Measurements from ENCODE around the gene LAPTM5. TPM values are rescaled to one million over a fixed set of nuclear protein-coding genes. Genes with fewer than 3 reads are reported as not detected.
A peak's percentile ranks its signal among the peaks of the same experiment; 100 is the strongest.
"Not testable (repeated sequence)": the region's sequence is repeated elsewhere in the genome, so short reads cannot be mapped to it uniquely, and the experiment has no call there.

Gene LAPTM5
- total and polyA plus RNA-seq, 3 experiments from 2014 or later = 204 to 589 (median 206) TPM

DNA sequence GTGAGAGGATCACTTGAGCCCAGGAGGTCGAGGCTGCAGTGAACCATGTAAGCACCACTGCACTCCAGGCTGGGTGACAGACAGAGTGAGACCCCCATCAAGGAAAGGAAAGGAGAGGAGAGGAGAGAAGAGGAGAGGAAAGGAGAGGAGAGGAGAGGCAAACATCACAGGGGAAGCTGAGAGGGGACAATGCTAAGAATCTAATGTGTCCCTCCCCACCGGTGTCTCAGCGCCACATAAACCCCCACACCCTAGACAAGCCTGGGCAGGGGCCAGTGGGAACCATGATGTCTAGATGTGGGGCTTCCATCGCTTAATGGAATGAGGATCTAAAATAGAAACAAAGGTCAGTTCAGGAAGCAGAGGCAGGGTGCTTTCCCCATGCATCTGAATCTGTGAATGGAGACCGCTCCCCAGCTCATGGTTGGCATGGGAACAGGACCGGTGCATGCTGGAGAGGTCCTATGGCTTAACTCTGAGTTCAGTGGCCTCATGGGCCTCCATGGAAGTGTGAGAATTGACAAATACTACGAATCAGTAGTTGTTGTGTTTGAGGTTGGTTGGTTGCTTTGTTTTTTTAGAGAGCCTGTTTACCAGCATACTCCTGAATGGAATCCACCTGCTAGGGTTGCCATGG is 16.3 kb upstream of the LAPTM5 start:
- no peaks in the 10 kb centered on the region for H3K36me3 ChIP-seq (ENCODE audit: insufficient read depth, low read length)
- Mint-ChIP-seq H3K36me3 (no peaks in the 10 kb centered on the region), H3K4me1 (peaks cover 1 to 5% (median 2%) of the 10 kb centered on the region in 3 donors), H3K27me3 (no peaks in the 10 kb centered on the region), H3K27ac (peak overlapping the region in 2 of 8 donors; percentile 3 to 38), H3K4me3 (no peak overlapping the region), H3K9me3 (peaks cover 0 to 2% (median 0%) of the 10 kb centered on the region in 5 donors)
- no peaks in the 10 kb centered on the region for H3K27me3 ChIP-seq (ENCODE audit: insufficient read depth, low read length, poor library complexity, severe bottlenecking)
- ChIA-PET CTCF (interaction anchor here (1.0 to 2.4 kb wide), 4 partner anchors 8 to 55 kb away, joined by 3 to 11 read pairs (median 4); no protein-coding TSS in a partner anchor), POLR2A (no interaction called here)
- H3K9me3 ChIP-seq (ENCODE audit: low read length) = no peaks in the 10 kb centered on the region
- H3K4me3 ChIP-seq (ENCODE audit: low read length) = no peak overlapping the region
- no peak for DNase-seq
- no peaks in the 10 kb centered on the region for H3K4me1 ChIP-seq (ENCODE audit: insufficient read depth, low read length)
- H3K27ac ChIP-seq (ENCODE audit: low read depth, low read length) = no peak overlapping the region

DNA sequence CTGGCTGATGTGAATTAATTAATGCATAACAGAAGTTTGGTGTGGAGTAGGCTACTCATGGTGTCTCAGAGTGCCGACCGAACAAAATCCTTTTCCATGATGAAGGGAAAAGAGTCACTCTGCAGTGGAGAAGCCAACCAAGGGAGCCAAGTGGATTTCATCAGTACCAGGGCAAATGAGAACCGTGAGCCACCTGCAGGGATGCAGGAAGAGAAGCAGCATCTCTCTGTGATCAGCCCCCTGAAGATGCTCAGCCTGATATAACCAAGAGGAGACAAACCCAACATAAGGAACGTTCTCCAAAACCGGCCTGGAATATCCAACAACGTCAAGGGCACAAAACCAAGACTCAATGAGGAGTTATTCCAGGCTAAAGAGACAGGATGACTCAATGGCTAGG is 13.4 kb upstream of the LAPTM5 start:
- POLR2A ChIA-PET = no interaction called here
- peak overlapping the region in 1 of 8 donors; percentile 1 for H3K27ac Mint-ChIP-seq
- no peak overlapping the region for H3K4me3 Mint-ChIP-seq

DNA sequence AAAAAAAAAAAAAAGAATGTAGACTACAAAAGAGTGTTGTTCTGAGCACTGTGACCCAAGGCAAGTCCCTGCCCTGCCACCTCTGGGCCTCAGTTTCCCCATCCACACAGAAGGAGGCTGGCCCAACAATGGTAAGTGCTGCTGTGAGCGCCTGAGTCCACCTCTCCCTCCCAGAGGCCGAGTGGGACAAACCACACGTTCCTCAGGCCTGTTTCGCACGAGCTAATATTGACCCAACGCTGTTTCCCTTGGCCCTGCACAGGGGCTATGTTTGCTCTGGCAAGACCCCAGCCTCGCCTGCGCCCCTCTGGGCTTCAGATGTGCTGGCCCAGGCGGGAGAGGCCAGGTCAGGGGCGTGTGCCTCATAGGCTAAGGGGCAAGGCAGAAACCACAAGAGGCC is 12.6 kb upstream of the LAPTM5 start:
- Histone ChIP-seq H3K4me3 (ENCODE audit: low read length) (no peak overlapping the region), H3K27ac (ENCODE audit: low read depth, low read length) (peak overlapping the region; percentile 84), H3K4me1 (ENCODE audit: insufficient read depth, low read length) (peaks cover 10% of the 10 kb centered on the region), H3K36me3 (ENCODE audit: insufficient read depth, low read length) (no peaks in the 10 kb centered on the region), H3K27me3 (ENCODE audit: insufficient read depth, low read length, poor library complexity, severe bottlenecking) (no peaks in the 10 kb centered on the region), H3K9me3 (ENCODE audit: low read length) (no peaks in the 10 kb centered on the region)
- H3K36me3 Mint-ChIP-seq = peaks cover 0 to 2% (median 0%) of the 10 kb centered on the region in 3 donors
- peaks cover 0 to 2% (median 0%) of the 10 kb centered on the region in 5 donors for H3K9me3 Mint-ChIP-seq
- POLR2A ChIA-PET = interaction anchor here (0.6 kb wide), 1 partner anchor 10 kb away, joined by 4 read pairs; no protein-coding TSS in a partner anchor
- H3K27me3 Mint-ChIP-seq = peaks cover 0 to 2% of the 10 kb centered on the region in 2 donors
- H3K4me1 Mint-ChIP-seq = peaks cover 10 to 17% (median 12%) of the 10 kb centered on the region in 3 donors
- DNase-seq = no peak
- no peak overlapping the region for H3K4me3 Mint-ChIP-seq
- no peak overlapping the region for H3K27ac Mint-ChIP-seq
- CTCF ChIA-PET = interaction anchor here (0.8 to 1.4 kb wide), 2 partner anchors 10 to 12 kb away, joined by 3 to 4 read pairs; no protein-coding TSS in a partner anchor

More for the DNA sequence above, 13.4 kb upstream of the LAPTM5 start:
- CTCF ChIA-PET = interaction anchor here (1.4 kb wide), 1 partner anchor 9 kb away, joined by 4 read pairs; no protein-coding TSS in a partner anchor
- no peak overlapping the region for H3K27ac ChIP-seq (ENCODE audit: low read depth, low read length)
- peaks cover 5% of the 10 kb centered on the region for H3K4me1 ChIP-seq (ENCODE audit: insufficient read depth, low read length)
- DNase-seq = no peak
- peaks cover 6 to 11% (median 6%) of the 10 kb centered on the region in 3 donors for H3K4me1 Mint-ChIP-seq
- H3K36me3 Mint-ChIP-seq = peaks cover 0 to 2% (median 0%) of the 10 kb centered on the region in 3 donors
- no peaks in the 10 kb centered on the region for H3K36me3 ChIP-seq (ENCODE audit: insufficient read depth, low read length)
- H3K9me3 ChIP-seq (ENCODE audit: low read length) = no peaks in the 10 kb centered on the region
- H3K27me3 ChIP-seq (ENCODE audit: insufficient read depth, low read length, poor library complexity, severe bottlenecking) = no peaks in the 10 kb centered on the region
- peaks cover 0 to 2% of the 10 kb centered on the region in 2 donors for H3K27me3 Mint-ChIP-seq
- peaks cover 0 to 2% (median 0%) of the 10 kb centered on the region in 5 donors for H3K9me3 Mint-ChIP-seq
- no peak overlapping the region for H3K4me3 ChIP-seq (ENCODE audit: low read length)

DNA sequence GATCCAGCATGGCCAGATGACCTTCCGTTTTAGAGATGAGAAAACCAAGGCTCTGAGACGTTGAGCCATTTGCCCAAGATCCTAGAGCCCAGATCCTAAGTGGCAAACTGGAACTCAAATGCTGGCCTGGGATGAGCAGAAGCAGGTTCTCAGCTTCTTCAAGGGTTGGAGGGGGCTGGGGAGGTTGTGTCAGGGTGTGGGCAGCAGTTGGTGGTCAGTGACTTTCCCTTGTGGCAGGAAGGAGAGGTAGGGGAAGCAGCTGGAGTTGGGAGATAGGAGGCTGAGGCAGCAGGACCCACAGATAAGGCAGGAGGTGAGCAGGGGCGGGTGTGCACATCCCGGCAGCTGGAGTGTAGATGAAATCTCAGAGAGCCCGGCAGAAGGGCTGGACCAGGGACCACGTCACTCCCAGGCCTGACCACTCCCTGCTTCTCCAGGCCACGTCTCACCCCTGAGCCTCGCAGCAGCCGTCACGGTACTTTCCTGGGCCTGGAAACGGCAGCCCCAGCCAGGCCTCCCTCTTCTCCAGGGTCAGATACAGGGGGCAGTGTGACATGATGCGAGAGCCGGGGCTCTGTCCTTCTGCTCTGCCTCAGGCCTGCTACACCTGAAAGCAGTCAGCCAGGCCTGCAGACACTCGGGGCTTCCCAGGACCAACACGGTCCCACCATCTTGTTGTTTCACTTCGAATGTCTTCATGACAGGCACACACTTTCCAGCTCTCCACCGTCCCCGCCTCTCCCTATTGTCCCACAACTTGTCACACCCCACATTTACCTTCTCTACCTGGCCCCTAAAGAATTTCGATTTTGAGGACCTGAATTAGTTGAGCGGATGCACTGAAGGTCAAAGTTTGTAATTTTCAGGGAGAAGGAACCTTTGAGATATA is 11.5 kb upstream of the LAPTM5 start:
- Histone ChIP-seq H3K27me3 (ENCODE audit: insufficient read depth, low read length, poor library complexity, severe bottlenecking) (no peaks in the 10 kb centered on the region), H3K4me1 (ENCODE audit: insufficient read depth, low read length) (peaks cover 10% of the 10 kb centered on the region), H3K9me3 (ENCODE audit: low read length) (no peaks in the 10 kb centered on the region), H3K27ac (ENCODE audit: low read depth, low read length) (peak overlapping the region; percentile 88), H3K4me3 (ENCODE audit: low read length) (no peak overlapping the region), H3K36me3 (ENCODE audit: insufficient read depth, low read length) (no peaks in the 10 kb centered on the region)
- Mint-ChIP-seq H3K9me3 (peaks cover 0 to 2% (median 0%) of the 10 kb centered on the region in 5 donors), H3K4me3 (peak overlapping the region in 1 of 7 donors; percentile 52), H3K27ac (peak overlapping the region in 2 of 8 donors; percentile 23 to 66), H3K36me3 (peaks cover 0 to 2% (median 0%) of the 10 kb centered on the region in 3 donors), H3K27me3 (peaks cover 0 to 2% of the 10 kb centered on the region in 2 donors), H3K4me1 (peaks cover 10 to 17% (median 12%) of the 10 kb centered on the region in 3 donors)
- CTCF ChIA-PET = interaction anchor here (0.8 to 1.4 kb wide), 4 partner anchors 11 to 14 kb away, joined by 3 to 5 read pairs (median 4); no protein-coding TSS in a partner anchor
- DNase-seq = no peak
- POLR2A ChIA-PET = interaction anchor here (0.6 kb wide), 2 partner anchors 9 to 13 kb away, joined by 3 to 4 read pairs; no protein-coding TSS in a partner anchor

DNA sequence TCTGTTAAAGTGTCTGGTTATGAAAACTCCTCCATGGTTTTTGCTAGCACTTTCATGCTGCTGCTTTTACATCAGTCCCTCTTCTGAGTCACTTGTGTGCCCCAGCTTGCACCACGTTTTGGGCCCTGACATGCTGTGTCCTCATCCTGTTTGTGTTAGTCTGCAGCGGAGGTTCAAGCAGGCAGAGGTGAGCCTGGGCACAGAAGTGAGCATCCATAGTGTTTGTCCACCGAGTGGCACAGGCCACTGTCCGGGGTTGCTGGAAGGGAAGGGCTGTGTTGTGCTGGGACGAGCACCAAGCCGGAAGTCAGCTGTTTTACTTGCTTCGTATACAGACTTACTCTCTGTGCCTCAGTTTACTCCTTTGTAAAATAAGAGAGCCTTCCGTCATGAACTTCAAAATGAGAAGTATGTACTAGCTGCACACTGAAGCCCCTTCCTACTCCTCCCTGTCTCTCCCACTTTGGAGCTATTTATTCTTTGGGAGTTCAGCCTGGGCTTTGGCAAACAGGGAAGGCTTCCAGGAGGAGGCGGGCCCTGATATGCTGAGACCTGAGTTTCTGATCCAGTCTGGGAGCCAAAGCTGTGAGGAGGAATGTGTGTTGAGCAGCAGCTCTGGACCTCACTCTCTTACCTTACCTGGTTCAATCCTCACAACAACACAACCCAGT is 10.7 kb upstream of the LAPTM5 start:
- Histone ChIP-seq H3K9me3 (ENCODE audit: low read length) (no peaks in the 10 kb centered on the region), H3K4me3 (ENCODE audit: low read length) (no peak overlapping the region), H3K27ac (ENCODE audit: low read depth, low read length) (peak overlapping the region; percentile 88), H3K4me1 (ENCODE audit: insufficient read depth, low read length) (peaks cover 12% of the 10 kb centered on the region), H3K27me3 (ENCODE audit: insufficient read depth, low read length, poor library complexity, severe bottlenecking) (no peaks in the 10 kb centered on the region), H3K36me3 (ENCODE audit: insufficient read depth, low read length) (no peaks in the 10 kb centered on the region)
- H3K4me3 Mint-ChIP-seq = no peak overlapping the region
- peaks cover 0 to 2% (median 0%) of the 10 kb centered on the region in 5 donors for H3K9me3 Mint-ChIP-seq
- peaks cover 11 to 19% (median 13%) of the 10 kb centered on the region in 3 donors for H3K4me1 Mint-ChIP-seq
- H3K36me3 Mint-ChIP-seq = peaks cover 0 to 2% (median 0%) of the 10 kb centered on the region in 3 donors
- no peak overlapping the region for H3K27ac Mint-ChIP-seq
- ChIA-PET CTCF (interaction anchor here (1.2 kb wide), 1 partner anchor 12 kb away, joined by 5 read pairs; no protein-coding TSS in a partner anchor), POLR2A (interaction anchor here (0.6 kb wide), 1 partner anchor 14 kb away, joined by 3 read pairs; no protein-coding TSS in a partner anchor)
- H3K27me3 Mint-ChIP-seq = peaks cover 0 to 2% of the 10 kb centered on the region in 2 donors
- no peak for DNase-seq

DNA sequence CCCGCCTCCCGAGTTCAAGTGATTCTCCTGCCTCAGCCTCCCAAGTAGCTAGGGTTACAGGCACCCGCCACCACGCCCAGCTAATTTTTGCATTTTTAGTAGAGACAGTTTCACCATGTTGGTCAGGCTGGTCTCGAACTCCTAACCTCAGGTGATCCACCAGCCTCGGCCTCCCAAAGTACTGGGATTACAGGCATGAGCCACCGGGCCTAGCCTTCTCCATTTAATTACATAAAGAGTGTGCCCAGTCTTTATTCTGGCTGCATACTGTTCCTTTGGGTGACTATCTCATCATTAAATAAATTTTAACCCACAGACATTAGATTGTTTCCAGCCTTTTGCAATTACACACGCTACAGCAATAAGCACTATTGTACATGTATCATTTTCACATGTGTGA is 9.4 kb upstream of the LAPTM5 start:
- H3K4me3 Mint-ChIP-seq; H3K36me3 ChIP-seq (ENCODE audit: insufficient read depth, low read length); H3K9me3 Mint-ChIP-seq; H3K27ac ChIP-seq (ENCODE audit: low read depth, low read length); H3K9me3 ChIP-seq (ENCODE audit: low read length); H3K27me3 ChIP-seq (ENCODE audit: insufficient read depth, low read length, poor library complexity, severe bottlenecking); H3K27me3 Mint-ChIP-seq; H3K36me3 Mint-ChIP-seq; H3K4me3 ChIP-seq (ENCODE audit: low read length); DNase-seq: not testable (repeated sequence)
- H3K4me1 ChIP-seq (ENCODE audit: insufficient read depth, low read length) = peaks cover 26% of the 10 kb centered on the region
- peak overlapping the region in 1 of 8 donors; percentile 15 for H3K27ac Mint-ChIP-seq
- CTCF ChIA-PET = interaction anchor here (2.4 kb wide), 1 partner anchor 16 kb away, joined by 8 read pairs; no protein-coding TSS in a partner anchor
- POLR2A ChIA-PET = interaction anchor here (1.1 kb wide), 1 partner anchor 48 kb away, joined by 3 read pairs; no protein-coding TSS in a partner anchor
- H3K4me1 Mint-ChIP-seq = peaks cover 22 to 32% (median 23%) of the 10 kb centered on the region in 3 donors

All from CD8-positive, alpha-beta memory T cell (primary cell).